Stimulated activated CD4-positive, alpha-beta T cell treated with anti-CD3 and anti-CD28 coated beads, Interleukin-4, amount 100 ng/mL, for 24 hours (primary cell): ENCODE data around the gene AGRP.
A peak's percentile ranks its signal among the peaks of the same experiment; 100 is the strongest.

Experiments used
- DNase-seq: peaks from one replicate; pipeline ENCODE4 v3.0.0-alpha.2; 2020

AGRP gene

GRCh38 chr16:67463059-67463458, 20.3 kb downstream of the AGRP start:
- no peak for DNase-seq

GRCh38 chr16:67462279-67462655, 21.1 kb downstream of the AGRP start:
- DNase-seq = no peak

DNA sequence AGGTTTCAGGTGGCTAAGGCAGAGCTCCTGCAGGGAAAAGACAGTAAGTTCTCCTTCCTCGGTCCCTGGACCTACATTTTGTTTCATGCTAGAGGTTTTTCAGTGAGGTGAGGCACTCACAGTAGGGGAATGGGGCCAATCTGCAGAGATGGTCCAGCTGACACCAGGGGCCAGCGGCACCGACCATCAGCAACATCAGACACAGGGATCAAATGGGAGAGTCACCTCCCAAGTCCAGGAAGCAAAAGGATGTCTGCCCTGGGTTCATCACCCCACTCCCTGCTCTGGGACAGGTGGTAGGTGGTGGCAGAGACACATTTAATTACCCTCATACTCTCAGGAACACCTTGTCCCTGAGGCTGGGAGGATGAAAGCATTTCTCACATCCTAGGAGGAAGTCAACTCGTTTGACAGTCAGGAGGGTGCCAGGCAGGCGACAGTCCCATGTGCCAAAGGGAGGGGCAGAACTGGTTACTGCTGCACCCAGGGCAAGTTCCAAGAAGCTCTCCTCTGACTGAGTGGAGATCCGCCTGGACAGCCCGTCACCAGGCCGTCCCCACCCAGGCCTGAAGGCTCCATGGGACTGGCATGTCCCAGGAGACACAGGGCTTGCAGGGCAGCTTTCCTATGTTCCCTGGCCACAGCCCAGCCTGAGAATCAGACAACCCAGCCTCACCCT, 21.6 kb downstream of the AGRP start:
- DNase-seq = no peak

GRCh38 chr16:67460961-67461360, 22.4 kb downstream of the AGRP start:
- no peak for DNase-seq

GRCh38 chr16:67460168-67460567, 23.2 kb downstream of the AGRP start:
- DNase-seq = no peak

DNA sequence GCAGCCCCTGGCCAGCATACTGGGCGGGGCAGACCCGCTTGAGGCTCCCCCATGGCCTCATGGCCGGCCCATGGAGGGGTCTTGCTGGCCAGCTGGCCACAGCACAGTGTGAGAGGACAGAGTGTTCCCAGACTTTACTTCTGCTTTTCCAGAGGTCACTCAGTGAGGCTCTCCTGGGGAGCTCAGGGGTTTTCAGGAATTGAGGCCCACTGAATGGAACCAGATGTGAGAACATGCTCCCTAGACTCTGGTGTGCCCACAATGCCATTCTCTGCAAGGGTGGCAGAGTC, 23.5 kb downstream of the AGRP start:
- no peak for DNase-seq

- no peak for DNase-seq
Measured at GRCh38 chr16:67459066-67459860, 24.1 kb downstream of the AGRP start.

DNA sequence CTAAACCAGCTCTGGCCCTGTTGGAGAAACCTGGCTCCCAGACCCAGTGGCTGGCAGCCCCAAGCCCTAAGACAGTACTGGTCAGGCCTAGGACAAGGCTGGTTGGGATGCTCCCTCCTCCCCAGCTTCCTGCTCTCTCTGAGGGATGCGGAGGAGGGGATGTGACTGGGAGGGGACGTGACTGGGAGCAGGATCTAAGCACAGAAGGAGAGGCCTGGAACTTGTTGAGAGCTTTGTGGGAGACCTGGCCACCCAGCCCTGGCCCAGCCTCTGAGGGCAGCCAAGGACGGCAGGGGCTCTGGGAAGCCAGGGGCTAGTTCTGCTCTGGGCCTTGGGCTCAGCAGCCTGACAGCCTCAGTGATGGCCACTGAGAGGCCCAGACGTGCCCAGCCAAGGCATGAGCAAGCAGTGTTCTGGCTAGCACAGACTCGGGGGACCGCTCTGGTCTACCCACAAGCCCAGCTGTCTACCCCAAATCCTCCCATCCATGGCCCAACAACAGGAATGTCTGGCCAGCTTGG, 25.2 kb downstream of the AGRP start:
- no peak for DNase-seq

GRCh38 chr16:67457611-67458010, 25.7 kb downstream of the AGRP start:
- no peak for DNase-seq

- no peak for DNase-seq
Measured at GRCh38 chr16:67456391-67457081, 26.8 kb downstream of the AGRP start.

- DNase-seq = no peak
Measured at GRCh38 chr16:67454852-67455251, 28.5 kb downstream of the AGRP start.

DNA sequence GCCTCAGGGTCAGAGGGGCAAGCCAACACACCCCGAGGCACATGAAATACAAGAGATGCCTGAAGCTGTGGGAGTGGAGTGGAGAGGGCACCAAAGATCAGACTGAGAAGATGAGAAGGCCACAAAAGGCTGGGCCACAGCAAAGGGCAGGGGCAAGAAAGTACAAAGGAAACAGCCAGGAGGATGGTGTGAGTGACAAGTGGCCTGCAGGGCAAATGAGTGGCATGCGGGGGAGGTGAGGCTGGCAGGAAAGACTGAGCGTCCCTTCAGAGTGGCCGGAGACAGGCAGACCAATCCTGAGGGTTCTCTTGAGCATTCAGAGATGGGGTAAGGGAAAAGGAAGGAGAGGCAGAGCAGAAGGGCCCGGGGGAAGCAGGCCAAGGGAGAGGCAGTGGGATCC, 29.2 kb downstream of the AGRP start:
- no peak for DNase-seq

GRCh38 chr16:67451704-67452435, 31.5 kb downstream of the AGRP start:
- no peak for DNase-seq

- DNase-seq = no peak
Measured at GRCh38 chr16:67451061-67451703, 32.2 kb downstream of the AGRP start.

GRCh38 chr16:67449739-67450138, 33.6 kb downstream of the AGRP start:
- DNase-seq = no peak

GRCh38 chr16:67449336-67449735, 34.0 kb downstream of the AGRP start:
- no peak for DNase-seq

DNA sequence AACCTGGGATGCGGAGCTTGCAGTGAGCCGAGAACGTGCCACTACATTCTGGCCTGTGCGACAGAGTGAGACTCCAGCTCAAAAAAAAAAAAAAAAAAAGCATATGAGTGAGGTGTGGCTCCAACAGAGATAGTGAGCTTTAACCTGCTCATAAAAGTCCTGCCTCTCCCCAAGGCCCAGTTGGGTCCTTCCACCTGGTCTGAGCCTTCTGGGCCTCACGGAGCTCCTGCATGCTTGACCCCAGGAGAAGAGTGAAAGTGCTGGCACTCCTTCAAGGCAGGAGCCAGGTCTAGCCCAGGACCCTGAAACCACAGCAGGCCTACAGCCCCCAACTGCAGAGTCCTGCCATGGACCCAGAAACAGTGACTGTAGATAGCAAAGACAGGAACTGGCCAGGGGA, 34.8 kb downstream of the AGRP start:
- no peak for DNase-seq

DNA sequence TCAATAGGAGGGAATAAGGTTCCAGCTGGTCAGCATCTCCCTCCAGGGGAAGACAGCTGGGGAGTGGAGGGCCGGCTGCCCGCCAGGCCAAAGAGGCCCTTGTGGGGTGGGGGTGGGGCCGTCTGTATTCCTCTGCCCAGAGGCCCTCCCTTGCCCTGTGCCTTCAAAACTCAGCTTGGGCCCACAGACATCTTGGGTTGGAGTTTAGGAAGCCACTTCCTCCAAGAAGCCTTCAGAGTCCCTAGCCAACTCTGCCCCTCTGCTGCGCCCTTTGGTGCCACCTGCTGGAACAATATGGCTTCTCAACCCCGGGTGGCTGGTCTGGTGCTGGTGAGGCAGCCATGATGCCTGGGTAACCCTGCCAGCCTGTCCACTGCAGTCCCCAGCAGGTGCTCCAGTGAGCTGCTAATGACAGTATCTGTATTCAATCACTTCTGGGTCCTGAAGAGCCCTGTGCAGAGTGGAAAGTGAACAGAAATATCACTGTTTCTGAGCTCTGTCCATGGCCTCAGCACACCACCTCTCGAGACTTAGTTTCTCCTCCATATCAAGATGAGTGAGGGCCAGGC, 35.8 kb downstream of the AGRP start:
- peak; percentile 78 for DNase-seq

DNA sequence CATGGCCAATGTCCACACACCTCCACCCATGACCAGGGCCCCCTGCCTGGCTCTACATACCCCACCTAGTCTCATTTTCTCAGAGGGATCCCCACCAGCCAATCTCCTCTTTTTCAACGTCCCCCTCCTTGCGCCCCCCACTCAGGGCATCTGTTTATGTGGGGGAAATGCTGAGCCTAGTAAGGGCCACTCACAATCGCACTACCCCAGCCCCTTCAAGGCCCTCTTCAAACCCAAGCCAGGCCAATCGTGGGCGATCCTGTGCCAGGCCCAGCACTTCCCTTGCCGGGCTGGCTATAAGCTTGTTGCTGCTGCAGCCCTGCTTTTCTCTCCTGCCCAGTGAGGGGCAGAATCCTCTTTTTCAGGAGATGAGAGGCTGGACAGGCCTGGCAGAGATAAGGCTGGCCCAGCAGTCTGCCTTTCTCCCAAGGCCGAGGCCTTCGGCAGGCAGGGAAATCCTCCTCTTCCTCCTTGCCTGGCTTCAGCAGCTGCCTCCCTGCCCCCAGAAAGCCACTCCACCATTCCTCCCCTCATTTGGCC, 36.3 kb downstream of the AGRP start:
- DNase-seq = no peak

GRCh38 chr16:67445913-67446907, 37.1 kb downstream of the AGRP start:
- DNase-seq = no peak

- DNase-seq = no peak
Measured at GRCh38 chr16:67445441-67445912, 37.9 kb downstream of the AGRP start.
